ENCODE results near the gene VIT.

Gene VIT

DNA sequence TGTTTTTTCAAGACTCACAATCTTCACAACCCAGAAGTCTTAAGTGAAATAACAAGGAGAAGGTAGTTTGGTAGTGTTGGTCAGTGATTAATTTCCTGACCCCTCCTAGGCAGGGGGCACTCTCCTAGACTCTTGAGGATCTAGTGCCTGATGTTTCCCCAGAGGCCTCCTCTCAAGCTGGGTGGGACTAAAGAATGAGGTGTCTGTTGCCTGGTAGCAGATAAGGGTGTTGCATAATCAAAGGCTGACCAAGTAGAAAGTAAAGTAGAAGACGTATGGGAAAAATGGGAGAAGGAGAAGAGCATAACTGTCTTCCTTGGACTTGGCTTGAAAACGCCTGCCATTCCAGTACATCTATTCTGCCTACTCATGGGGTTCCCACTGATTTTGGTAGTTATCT lies 37.8 kb downstream of the VIT start:
- TF ChIP-seq EP300 (IDR thresholded peaks at IDR 0.05; ENCODE audit: borderline replicate concordance) (no peak), CREB1 (IDR thresholded peaks at IDR 0.05; ENCODE audit: low read depth) (no peak), TCF12 (IDR thresholded peaks at IDR 0.05; ENCODE audit: low read depth) (no peak)
- TF ChIP-seq, protein P1, sequence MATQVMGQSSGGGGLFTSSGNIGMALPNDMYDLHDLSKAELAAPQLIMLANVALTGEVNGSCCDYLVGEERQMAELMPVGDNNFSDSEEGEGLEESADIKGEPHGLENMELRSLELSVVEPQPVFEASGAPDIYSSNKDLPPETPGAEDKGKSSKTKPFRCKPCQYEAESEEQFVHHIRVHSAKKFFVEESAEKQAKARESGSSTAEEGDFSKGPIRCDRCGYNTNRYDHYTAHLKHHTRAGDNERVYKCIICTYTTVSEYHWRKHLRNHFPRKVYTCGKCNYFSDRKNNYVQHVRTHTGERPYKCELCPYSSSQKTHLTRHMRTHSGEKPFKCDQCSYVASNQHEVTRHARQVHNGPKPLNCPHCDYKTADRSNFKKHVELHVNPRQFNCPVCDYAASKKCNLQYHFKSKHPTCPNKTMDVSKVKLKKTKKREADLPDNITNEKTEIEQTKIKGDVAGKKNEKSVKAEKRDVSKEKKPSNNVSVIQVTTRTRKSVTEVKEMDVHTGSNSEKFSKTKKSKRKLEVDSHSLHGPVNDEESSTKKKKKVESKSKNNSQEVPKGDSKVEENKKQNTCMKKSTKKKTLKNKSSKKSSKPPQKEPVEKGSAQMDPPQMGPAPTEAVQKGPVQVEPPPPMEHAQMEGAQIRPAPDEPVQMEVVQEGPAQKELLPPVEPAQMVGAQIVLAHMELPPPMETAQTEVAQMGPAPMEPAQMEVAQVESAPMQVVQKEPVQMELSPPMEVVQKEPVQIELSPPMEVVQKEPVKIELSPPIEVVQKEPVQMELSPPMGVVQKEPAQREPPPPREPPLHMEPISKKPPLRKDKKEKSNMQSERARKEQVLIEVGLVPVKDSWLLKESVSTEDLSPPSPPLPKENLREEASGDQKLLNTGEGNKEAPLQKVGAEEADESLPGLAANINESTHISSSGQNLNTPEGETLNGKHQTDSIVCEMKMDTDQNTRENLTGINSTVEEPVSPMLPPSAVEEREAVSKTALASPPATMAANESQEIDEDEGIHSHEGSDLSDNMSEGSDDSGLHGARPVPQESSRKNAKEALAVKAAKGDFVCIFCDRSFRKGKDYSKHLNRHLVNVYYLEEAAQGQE (IDR thresholded peaks at IDR 0.05; ENCODE audit: low read depth), result no peak

GRCh38 chr2:36737131-36737750 lies 40.7 kb downstream of the VIT start:
- TF ChIP-seq ZBTB7A (IDR thresholded peaks at IDR 0.05; ENCODE audit: low read depth) (no peak), EP300 (IDR thresholded peaks at IDR 0.05; ENCODE audit: borderline replicate concordance) (no peak), TEAD4 (IDR thresholded peaks at IDR 0.05) (no peak), CEBPB (IDR thresholded peaks at IDR 0.05) (no peak), TAF1 (IDR thresholded peaks at IDR 0.05; ENCODE audit: low read depth) (no peak), EGR1 (IDR thresholded peaks at IDR 0.05) (no peak), NFIC (IDR thresholded peaks at IDR 0.05) (no peak), FOXM1 (IDR thresholded peaks at IDR 0.05; ENCODE audit: borderline replicate concordance, low read depth) (no peak), CREB1 (IDR thresholded peaks at IDR 0.05; ENCODE audit: low read depth) (no peak), RAD21 (IDR thresholded peaks at IDR 0.05; ENCODE audit: low read depth) (no peak), YY1 (IDR thresholded peaks at IDR 0.05; ENCODE audit: low read depth) (no peak), TCF12 (IDR thresholded peaks at IDR 0.05; ENCODE audit: low read depth) (no peak)
- TF ChIP-seq, protein P1 (IDR thresholded peaks at IDR 0.05; ENCODE audit: low read depth), result no peak
- TF ChIP-seq, protein P2, sequence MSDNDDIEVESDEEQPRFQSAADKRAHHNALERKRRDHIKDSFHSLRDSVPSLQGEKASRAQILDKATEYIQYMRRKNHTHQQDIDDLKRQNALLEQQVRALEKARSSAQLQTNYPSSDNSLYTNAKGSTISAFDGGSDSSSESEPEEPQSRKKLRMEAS (IDR thresholded peaks at IDR 0.05), result no peak
- TF ChIP-seq, protein P3, sequence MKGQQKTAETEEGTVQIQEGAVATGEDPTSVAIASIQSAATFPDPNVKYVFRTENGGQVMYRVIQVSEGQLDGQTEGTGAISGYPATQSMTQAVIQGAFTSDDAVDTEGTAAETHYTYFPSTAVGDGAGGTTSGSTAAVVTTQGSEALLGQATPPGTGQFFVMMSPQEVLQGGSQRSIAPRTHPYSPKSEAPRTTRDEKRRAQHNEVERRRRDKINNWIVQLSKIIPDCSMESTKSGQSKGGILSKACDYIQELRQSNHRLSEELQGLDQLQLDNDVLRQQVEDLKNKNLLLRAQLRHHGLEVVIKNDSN (IDR thresholded peaks at IDR 0.05), result no peak

DNA sequence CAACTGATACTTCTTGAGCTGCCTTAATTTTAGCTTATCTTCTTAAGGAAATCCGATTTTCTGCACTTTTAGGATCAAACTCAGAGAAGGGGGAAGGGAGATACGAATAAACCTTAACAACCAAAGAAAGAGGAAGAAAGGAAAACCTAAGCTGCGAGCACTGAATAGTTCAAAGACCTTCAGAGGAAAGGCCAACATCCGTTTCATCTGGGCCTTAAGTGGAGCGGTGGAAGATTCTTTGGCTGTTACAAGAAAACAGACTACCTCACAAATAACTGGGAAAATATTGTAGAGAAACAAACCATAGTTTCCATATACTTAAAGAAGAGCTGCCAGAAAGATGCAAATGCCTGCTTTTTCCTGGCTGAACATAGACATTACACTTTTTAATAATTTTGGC lies 43.6 kb downstream of the VIT start:
- TF ChIP-seq TCF12 (IDR thresholded peaks at IDR 0.05; ENCODE audit: low read depth) (no peak), EP300 (IDR thresholded peaks at IDR 0.05; ENCODE audit: borderline replicate concordance) (no peak)

- TF ChIP-seq EGR1 (IDR thresholded peaks at IDR 0.05), result no peak
- TF ChIP-seq, protein P2 (IDR thresholded peaks at IDR 0.05), result no peak
- no peak for TF ChIP-seq TEAD4 (IDR thresholded peaks at IDR 0.05)
- TF ChIP-seq, protein P3 (IDR thresholded peaks at IDR 0.05), result no peak
- no peak for TF ChIP-seq CREB1 (IDR thresholded peaks at IDR 0.05; ENCODE audit: low read depth)
- TF ChIP-seq, protein P1 (IDR thresholded peaks at IDR 0.05; ENCODE audit: low read depth), result no peak
- no peak for TF ChIP-seq EP300 (IDR thresholded peaks at IDR 0.05; ENCODE audit: borderline replicate concordance)
- no peak for TF ChIP-seq CEBPB (IDR thresholded peaks at IDR 0.05)
Measured at GRCh38 chr2:36741188-36741837, 44.8 kb downstream of the VIT start.

- no peak for TF ChIP-seq FOXM1 (IDR thresholded peaks at IDR 0.05; ENCODE audit: borderline replicate concordance, low read depth)
- TF ChIP-seq, protein P3 (IDR thresholded peaks at IDR 0.05), result no peak
- TF ChIP-seq, protein P2 (IDR thresholded peaks at IDR 0.05), result no peak
- TF ChIP-seq RAD21 (IDR thresholded peaks at IDR 0.05; ENCODE audit: low read depth), result no peak
- no peak for TF ChIP-seq TCF12 (IDR thresholded peaks at IDR 0.05; ENCODE audit: low read depth)
Measured at GRCh38 chr2:36743954-36744353, 47.4 kb downstream of the VIT start.

Measured in Ishikawa (cell line).